Measurements from ENCODE around the gene SMIM35.
A peak's percentile ranks its signal among the peaks of the same experiment; 100 is the strongest.

SMIM35 gene

GRCh38 chr11:118082880-118083552 is 3.7 kb downstream of the SMIM35 start:
- Histone ChIP-seq H3K27me3 (ENCODE audit: insufficient read depth, low read depth, severe bottlenecking) (no peaks in the 10 kb centered on the region), H3K9me3 (ENCODE audit: severe bottlenecking) (peaks cover 10% of the 10 kb centered on the region), H3K4me3 (ENCODE audit: low read depth, low read length) (peak overlapping the region; percentile 19), H3K27ac (peak overlapping the region; percentile 44; the same call in 1 of the 2 replicates), H3K36me3 (no peaks in the 10 kb centered on the region)
- no peak for TF ChIP-seq CTCF (IDR thresholded peaks at IDR 0.05; ENCODE audit: low read depth, low read length)
- no peak for DNase-seq

GRCh38 chr11:118081241-118081958 is 5.4 kb downstream of the SMIM35 start:
- no peak for DNase-seq
- TF ChIP-seq CTCF (IDR thresholded peaks at IDR 0.05; ENCODE audit: low read depth, low read length) = no peak

GRCh38 chr11:118080296-118080695 is 6.5 kb downstream of the SMIM35 start:
- no peak for DNase-seq
- Histone ChIP-seq H3K9me3 (ENCODE audit: severe bottlenecking) (no peaks in the 10 kb centered on the region), H3K27ac (no peak overlapping the region), H3K4me3 (ENCODE audit: low read depth, low read length) (no peak overlapping the region), H3K36me3 (no peaks in the 10 kb centered on the region), H3K27me3 (ENCODE audit: insufficient read depth, low read depth, severe bottlenecking) (no peaks in the 10 kb centered on the region)
- no peak for TF ChIP-seq CTCF (IDR thresholded peaks at IDR 0.05; ENCODE audit: low read depth, low read length)

More at GRCh38 chr11:118081241-118081958, 5.4 kb downstream of the SMIM35 start:
- no peaks in the 10 kb centered on the region for H3K36me3 ChIP-seq
- H3K4me3 ChIP-seq (ENCODE audit: low read depth, low read length) = no peak overlapping the region
- no peaks in the 10 kb centered on the region for H3K9me3 ChIP-seq (ENCODE audit: severe bottlenecking)
- no peak overlapping the region for H3K27ac ChIP-seq
- H3K27me3 ChIP-seq (ENCODE audit: insufficient read depth, low read depth, severe bottlenecking) = no peaks in the 10 kb centered on the region

GRCh38 chr11:118079491-118079890 is 7.3 kb downstream of the SMIM35 start:
- H3K27me3 ChIP-seq (ENCODE audit: insufficient read depth, low read depth, severe bottlenecking) = no peaks in the 10 kb centered on the region
- no peaks in the 10 kb centered on the region for H3K9me3 ChIP-seq (ENCODE audit: severe bottlenecking)
- no peak overlapping the region for H3K27ac ChIP-seq
- DNase-seq = no peak
- H3K4me3 ChIP-seq (ENCODE audit: low read depth, low read length) = no peak overlapping the region
- H3K36me3 ChIP-seq = no peaks in the 10 kb centered on the region
- no peak for TF ChIP-seq CTCF (IDR thresholded peaks at IDR 0.05; ENCODE audit: low read depth, low read length)

- Histone ChIP-seq H3K9me3 (ENCODE audit: severe bottlenecking) (no peaks in the 10 kb centered on the region), H3K4me3 (ENCODE audit: low read depth, low read length) (no peak overlapping the region), H3K27ac (no peak overlapping the region), H3K36me3 (no peaks in the 10 kb centered on the region), H3K27me3 (ENCODE audit: insufficient read depth, low read depth, severe bottlenecking) (no peaks in the 10 kb centered on the region)
- no peak for DNase-seq
- no peak for TF ChIP-seq CTCF (IDR thresholded peaks at IDR 0.05; ENCODE audit: low read depth, low read length)
These were observed 7.8 kb downstream of the SMIM35 start for GRCh38 chr11:118078911-118079411.

Data from WERI-Rb-1 (cell line).